Embryonic facial prominence (tissue), 1 donor: ENCODE results near the gene TPSD1.
"Not testable (repeated sequence)": the region's sequence is repeated elsewhere in the genome, so short reads cannot be mapped to it uniquely, and the experiment has no call there.

Experiments
- DNase-seq: peaks from one replicate; pipeline ENCODE4 v3.0.0-alpha.2; 2016; ENCODE audit errors: extremely low spot score

Gene TPSD1

DNA sequence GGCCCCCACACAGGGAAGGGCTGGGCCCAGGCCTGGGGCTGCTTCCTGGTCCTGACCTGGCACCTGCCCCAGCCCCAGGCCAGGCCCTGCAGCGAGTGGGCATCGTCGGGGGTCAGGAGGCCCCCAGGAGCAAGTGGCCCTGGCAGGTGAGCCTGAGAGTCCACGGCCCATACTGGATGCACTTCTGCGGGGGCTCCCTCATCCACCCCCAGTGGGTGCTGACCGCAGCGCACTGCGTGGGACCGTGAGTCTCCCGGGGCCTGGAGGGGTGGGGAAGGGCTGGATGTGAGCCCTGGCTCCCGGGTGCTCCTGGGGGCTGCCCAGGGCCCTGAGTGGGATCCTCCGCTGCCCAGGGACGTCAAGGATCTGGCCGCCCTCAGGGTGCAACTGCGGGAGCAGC, 14.8 kb upstream of the TPSD1 start:
- DNase-seq = not testable (repeated sequence)

DNA sequence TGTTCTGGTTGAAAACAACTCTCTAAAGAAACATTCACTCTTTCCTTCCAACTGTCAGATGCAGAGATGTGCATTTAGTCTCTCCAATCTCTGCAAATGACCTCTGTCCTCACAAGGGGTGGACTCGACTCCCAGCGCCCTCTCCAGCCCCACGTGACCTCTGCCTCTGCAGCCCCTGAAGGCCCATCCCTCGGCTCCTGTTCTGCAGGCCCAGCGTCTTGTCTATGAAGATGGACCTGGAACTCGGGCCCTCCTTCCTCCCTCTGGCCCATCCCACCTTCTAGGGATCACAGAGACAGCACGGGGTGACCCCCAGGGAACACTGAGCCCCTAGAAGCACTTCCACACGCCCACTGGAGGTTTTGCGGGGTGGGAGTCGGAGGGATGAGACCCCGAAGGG, 12.5 kb upstream of the TPSD1 start:
- not testable (repeated sequence) for DNase-seq

DNA sequence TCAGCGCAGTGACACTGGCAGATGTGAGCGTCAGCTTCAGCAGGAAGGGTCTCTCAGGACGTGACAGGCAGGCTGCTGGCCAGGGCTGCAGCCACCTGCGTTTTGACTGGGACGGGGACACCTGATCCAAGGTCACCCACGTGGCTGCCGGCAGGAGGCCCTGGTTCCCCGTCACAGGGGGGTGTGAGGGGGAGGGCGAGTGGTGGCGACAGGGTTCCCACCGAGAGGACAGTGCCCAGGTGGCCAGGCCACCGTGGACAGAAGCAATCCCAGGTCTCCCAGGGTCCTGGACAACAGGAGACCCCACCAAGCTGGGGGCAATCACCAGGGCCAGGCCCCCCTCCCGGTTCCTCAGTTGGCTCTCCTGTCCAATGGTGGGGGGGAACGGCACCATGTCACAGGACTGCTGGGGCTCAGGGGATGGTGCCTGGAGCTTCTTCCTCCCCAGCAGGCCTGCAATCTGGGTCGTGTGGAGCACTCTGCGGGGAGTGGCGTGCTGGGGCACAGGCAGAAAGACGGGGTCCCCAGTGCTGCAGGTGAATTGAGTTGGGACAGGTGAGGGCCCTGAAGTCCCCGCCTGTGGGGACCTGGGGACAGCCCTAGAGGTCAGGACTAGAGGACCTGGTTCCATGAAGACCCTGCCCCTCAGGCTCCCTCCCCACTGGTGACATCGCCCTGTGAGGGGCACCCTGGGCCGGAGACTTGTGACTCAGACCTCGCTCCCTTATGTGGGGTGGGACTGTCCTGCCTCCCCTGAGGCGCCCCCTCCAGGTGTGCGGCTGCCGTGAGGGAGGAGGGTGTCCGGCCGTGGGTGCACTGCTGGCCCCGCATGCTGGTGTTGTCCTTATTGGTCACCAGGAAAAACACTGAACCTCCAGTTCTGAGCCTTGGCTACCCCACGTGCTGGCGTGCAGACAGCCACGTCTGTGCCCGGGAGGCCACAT, 11.7 kb upstream of the TPSD1 start:
- DNase-seq = not testable (repeated sequence)

- no peak for DNase-seq
Measured at GRCh38 chr16:1244881-1245280, 11.0 kb upstream of the TPSD1 start.

- no peak for DNase-seq
Measured at GRCh38 chr16:1245452-1246020, 10.3 kb upstream of the TPSD1 start.

GRCh38 chr16:1247903-1248537, 7.8 kb upstream of the TPSD1 start:
- DNase-seq = not testable (repeated sequence)

GRCh38 chr16:1249031-1249755, 6.7 kb upstream of the TPSD1 start:
- DNase-seq = not testable (repeated sequence)

DNA sequence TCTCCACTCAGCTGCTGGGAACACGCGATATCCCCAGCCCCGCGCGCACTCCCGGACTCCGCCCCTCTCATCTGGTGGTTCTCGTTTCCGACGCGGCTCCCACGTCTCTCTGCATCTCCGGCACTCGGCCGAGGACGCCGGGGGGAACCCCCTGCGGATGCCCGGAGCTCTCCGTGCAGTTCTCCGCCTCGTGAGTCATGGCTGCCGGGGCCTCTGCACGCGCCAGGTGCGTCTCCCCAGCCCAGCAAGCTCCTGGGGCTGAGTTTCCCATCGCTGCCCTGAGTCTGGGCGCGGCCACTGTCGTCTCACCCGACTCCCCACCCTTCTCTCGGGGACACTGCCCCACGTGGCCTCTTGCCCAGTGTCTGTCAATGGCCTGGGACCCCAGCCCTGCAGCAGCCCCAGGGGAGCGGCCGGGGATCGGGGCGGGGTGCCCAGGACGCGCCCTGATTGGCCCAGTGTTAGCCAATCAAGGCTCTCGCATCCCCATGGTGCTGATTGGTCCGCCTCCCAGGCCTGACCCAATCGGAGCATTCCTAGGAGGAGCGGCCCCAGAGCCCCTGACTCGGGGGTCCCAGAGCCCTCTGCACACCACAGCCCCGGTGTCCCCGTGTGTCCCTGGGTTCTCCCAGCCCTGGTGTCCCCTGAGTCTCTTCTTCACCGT, 2.0 kb upstream of the TPSD1 start:
- not testable (repeated sequence) for DNase-seq

- not testable (repeated sequence) for DNase-seq
Measured at GRCh38 chr16:1254821-1255220, 1.0 kb upstream of the TPSD1 start.

DNA sequence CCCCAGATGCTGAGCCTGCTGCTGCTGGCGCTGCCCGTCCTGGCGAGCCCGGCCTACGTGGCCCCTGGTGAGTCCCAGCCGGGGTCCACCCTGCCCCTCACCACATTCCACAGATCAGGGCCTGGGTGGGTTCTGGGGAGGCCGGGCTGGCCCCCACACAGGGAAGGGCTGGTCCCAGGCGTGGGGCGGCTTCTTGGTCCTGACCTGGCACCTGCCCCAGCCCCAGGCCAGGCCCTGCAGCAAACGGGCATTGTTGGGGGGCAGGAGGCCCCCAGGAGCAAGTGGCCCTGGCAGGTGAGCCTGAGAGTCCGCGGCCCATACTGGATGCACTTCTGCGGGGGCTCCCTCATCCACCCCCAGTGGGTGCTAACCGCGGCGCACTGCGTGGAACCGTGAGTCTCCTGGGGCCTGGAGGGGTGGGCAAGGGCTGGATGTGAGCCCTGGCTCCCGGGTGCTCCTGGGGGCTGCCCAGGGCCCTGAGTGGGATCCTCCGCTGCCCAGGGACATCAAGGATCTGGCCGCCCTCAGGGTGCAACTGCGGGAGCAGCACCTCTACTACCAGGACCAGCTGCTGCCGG, 516 bp downstream of the TPSD1 start:
- not testable (repeated sequence) for DNase-seq

DNA sequence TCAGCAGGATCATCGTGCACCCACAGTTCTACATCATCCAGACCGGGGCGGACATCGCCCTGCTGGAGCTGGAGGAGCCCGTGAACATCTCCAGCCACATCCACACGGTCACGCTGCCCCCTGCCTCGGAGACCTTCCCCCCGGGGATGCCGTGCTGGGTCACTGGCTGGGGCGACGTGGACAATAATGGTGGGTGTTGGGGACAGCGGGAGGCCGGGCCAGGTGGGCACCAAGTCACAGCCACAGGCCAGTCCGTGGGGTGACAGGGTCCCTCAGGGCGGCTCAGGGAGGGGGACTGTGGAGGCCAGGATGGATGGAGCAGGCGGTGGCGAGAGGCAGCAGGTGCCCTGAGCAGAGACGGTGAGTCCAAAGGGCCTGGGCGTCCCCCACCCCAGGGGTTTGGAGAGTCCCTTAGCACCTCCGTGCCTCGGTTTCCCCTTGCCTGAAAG, 1.0 kb downstream of the TPSD1 start:
- DNase-seq = no peak

- no peak for DNase-seq
Measured at GRCh38 chr16:1257561-1258224, 1.8 kb downstream of the TPSD1 start.

DNA sequence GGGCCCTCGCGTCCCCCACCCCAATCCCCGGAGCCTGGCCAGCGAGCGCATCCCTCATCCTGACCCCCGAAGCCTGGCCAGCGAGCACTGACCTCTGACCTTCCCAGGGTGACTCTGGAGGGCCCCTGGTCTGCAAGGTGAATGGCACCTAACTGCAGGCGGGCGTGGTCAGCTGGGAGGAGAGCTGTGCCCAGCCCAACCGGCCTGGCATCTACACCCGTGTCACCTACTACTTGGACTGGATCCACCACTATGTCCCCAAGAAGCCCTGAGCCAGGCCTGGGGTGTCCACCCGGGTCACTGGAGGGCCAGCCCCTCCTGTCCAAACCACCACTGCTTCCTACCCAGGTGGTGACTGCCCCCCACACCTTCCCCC, 2.3 kb downstream of the TPSD1 start:
- DNase-seq = no peak

DNA sequence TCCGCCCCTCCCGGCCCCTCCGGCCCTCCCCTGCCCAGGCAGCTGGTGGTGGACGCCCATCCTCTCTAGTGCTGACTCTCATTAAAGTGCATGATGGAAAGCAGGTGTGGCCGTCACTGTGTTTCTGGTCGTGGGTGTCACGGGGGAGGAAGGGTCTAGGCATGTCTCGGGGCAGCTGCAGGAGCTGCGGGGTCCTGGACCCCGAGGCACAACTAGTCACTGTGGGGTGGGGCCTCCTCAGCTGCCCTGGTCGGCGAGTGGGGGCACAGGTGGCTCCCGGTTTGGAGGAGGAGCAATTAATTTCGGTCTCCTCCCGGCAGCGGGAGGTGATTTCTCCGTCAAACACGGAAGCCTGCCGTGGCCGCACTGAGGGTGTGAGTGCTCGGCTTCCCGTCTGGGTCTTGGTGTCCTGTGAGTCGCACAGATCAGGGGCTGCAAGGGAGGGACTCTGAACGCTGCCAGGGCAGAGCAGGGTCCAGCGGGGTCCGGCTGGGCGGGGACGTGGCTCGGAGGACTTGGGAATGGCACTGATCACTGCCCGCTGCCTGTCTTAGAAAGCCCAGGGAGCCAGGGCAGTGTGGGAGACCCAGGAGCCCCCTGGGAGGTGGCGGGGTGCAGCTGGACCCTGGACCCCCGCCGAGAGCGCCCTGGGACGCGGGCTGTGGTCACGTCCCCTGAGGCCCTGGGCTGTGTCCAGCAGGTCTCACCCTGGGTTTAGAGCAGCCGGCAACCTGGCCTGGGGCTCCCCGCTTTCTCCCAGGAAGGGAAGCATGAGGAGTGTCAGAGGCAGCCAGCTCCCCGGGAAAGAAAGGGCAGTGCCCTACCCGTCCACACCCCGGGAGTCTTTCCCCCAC, 3.3 kb downstream of the TPSD1 start:
- DNase-seq = no peak

DNA sequence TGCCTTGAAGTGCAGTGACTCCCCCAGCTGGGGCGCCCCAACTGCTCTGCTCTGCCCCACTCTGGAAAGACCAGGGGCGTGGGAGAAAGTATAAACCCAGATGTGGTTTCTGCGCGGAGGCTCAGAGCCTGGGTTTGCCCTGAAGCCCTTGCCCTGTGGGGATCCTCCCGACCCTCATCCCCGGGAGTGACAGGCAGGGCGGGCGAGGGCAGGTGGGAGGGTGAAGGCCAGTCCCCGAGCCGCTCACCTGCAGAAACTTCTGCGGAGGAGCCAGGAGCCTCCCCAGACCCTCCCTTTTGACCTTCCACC, 3.8 kb downstream of the TPSD1 start:
- DNase-seq = no peak

- DNase-seq = no peak
Measured at GRCh38 chr16:1260101-1260680, 4.3 kb downstream of the TPSD1 start.

DNA sequence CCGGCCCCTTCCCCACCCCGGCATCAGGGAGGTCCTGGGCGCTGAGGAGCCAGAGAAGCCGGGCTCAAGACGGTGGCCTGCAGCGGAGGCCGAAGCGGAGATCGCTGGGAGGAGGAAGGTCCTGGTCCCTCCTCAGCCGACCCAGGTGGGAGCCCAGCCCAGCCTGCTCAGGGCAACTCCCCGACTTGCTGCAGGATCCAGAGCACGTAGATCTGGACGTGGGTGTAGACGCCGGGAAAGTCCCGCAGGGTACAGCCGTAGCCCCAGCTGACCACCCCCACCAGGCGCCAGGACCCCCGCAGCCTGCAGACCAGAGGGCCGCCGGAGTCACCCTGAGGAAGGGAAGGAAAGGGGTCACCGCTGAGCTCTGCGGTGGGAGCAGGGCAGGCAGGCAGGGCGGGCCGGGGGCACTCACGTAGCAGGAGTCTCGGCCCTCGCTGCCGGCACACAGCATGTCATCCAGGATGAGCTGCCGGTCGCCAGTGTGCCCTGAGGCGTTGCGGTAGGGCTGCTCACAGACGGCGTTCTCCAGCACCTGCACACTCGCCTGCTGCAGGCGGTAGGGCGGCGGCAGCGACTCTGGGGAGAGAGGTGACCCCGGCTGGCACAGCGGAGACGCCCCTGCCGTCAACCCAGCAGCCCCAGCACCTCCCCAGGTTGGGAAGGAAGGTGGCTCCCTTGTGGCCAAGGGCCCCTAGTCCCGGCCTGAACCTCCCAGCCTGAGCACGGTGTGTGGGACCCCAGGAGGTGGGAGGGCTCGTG, 5.4 kb downstream of the TPSD1 start:
- no peak for DNase-seq

DNA sequence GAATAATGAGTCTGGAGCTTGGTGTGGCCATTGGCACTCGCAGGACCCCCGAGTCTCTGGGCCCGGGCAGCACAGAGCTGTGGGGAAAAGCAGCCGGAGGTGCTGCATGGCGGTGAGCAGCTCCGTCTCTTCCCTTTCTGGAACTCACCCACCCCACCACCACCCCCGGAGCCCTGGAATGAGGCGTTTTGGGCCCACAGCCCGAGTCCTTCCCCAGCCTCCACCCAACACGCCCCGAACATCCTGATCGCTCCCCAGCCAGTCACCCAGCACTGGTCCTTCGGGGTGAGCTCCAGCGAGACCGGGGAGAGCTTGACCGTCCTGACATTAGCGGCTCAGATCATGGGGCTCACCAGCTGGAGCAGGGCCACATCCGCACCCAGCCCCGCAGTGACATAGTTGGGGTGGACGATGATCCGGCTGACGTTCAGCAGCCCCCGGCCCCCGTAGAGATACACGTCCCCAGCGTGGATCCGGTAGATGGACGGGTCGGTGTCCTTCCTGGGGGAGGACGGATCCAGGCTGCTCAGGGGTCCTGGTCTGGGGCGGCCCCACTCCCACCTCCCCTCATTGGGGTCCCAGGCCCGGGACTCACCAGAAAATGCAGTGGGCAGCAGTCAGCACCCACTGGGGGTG, 6.5 kb downstream of the TPSD1 start:
- no peak for DNase-seq
